HG03095 (cell line): ENCODE results near the gene MRPL43.
A peak's percentile ranks its signal among the peaks of the same experiment; 100 is the strongest.

ENCODE experiments used
- ATAC-seq: cut with Tn5 transposase; IDR thresholded peaks from one replicate; pipeline ENCODE4 v1.9.1; 2021; ENCODE audit warnings: moderate library complexity; ENCODE audit not compliant: unreplicated experiment

Gene MRPL43

GRCh38 chr10:100969187-100970075, 17.9 kb downstream of the MRPL43 start, which contains the start of gene SEMA4G:
SEMA4G (plus strand) TSS chr10:100969504; CDS start chr10:100972913, 3,409 bp downstream.
- peak; percentile 48 for ATAC-seq

- ATAC-seq = no peak
Measured at GRCh38 chr10:100968863-100969186, 18.5 kb downstream of the MRPL43 start.

DNA sequence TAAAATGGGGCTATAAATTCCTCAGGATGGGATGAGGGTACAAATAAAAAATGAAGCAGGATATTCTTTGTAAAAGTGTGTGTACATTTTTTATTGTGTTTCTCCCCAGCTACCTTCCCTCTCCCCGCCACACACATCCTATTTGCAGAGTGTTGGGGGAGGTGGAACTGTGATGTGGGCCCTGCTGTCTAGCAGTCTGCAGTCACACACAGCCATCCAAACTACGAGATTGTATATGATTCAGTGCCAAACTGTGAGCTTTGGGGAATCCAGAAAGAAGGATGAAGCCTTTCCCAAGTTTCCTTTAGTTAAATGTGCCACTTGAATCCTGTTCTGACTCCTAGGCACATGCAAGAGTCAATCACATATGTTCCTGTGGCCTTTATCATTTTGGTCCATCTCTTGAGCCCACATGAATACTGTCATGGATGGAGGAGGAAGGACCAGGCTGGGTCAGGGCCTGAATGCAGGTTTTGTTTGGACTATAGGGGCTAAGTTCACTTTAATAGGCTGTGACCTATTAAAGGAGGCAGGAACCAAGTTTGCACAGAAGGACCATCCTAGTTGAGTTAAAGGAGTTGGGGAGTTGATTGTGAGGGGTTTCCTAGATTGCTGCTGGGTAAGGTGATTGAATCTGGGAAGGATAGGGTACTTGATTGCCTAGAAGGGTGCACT, 19.1 kb downstream of the MRPL43 start:
- ATAC-seq = no peak

DNA sequence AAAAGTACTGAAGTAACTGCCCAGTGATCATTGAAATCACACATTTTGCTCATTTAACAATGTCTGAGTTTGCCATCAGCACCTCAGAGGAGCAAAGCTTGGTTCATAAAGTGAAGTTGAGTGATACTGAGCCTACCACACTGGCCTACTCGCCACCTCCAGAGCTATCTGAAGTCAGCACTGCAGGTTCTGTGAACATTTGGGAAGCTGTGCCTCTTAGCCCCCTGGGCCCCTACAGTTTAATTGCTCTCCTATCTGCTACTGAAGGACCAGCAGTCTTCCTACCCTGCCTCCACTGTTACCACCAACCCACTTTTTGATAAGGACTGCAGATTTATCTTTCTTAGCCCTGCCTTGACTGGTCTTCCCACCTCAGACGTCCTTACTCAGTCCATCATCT, 20.0 kb downstream of the MRPL43 start:
- no peak for ATAC-seq

- ATAC-seq = no peak
Measured at GRCh38 chr10:100966887-100967286, 20.4 kb downstream of the MRPL43 start.

DNA sequence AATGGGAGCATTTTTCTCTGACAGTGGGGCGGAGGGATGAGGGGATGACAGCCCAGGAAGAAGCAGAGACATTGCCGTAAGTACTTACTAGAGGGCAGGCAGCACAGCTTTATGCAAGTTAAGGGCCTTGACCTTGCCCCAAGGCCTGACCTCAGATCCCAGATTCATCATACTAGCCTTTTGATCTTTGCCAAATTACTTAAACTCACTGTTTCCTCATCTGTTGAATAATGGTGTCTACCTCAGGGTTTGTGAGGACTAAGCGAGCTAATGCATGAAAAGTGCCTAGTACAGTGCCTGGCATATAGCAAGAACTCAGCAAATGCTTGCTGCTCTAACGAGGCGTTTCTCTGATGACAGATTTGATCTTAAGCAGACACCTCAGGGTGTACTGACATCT, 21.5 kb downstream of the MRPL43 start:
- no peak for ATAC-seq

- ATAC-seq = no peak
Measured at GRCh38 chr10:100963826-100964225, 23.5 kb downstream of the MRPL43 start.

DNA sequence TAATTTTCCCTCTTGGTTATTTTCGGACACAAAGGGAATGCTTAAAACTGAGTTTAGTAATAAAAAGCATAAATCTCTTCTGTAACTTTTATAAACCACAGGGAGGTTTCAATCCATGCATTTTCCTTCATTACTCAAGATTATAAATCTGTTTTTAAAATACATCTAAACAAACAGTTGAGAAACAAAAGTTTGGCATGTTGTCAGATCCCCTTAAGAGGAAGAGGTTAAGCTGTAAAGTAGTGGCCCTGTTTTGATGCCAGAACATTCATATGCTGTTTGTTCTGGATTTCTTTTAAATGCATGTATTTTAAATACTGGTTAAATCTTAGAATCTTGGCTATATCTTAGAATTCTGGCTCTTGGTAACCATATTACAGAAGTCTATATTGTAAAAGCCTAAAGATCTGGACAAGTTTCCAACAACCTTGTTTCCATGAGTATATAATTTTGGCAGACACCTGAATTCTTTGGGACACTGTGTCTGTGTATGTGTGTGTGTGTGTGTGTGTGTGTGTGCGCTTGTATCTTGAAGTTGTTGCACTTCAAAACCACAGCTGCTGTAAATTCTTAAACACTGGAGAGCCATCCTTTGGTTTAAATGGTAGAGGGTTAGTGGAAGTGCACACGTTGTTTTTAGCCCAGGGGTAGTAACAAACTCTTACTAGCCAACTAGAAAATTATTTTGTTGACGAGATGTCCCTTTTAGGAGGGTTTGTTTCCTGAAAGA, 24.8 kb downstream of the MRPL43 start:
- no peak for ATAC-seq

DNA sequence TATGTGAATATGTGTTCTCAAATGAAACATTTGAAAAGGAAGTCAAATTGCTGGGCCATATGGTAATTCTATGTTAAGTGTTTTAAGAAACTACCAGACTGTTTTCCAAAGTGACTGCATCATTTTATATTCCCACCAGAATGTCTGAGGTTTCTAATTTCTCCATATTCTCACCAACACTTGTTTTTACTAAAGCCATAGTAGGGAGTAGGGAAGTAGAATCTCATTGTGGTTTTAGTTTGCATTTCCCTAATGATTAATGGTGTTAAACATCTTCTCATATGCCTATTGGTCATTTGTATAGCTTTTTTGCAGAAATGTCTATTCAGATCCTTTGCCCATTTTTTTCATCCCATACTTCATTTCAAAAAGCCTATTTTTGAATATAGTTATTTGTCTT, 27.0 kb downstream of the MRPL43 start:
- no peak for ATAC-seq

- no peak for ATAC-seq
Measured at GRCh38 chr10:100948916-100949315, 38.4 kb downstream of the MRPL43 start.

- no peak for ATAC-seq
Measured at GRCh38 chr10:100945754-100946153, 41.5 kb downstream of the MRPL43 start.

GRCh38 chr10:100943508-100943907, 43.8 kb downstream of the MRPL43 start:
- no peak for ATAC-seq

- no peak for ATAC-seq
Measured at GRCh38 chr10:100942229-100942628, 45.1 kb downstream of the MRPL43 start.

DNA sequence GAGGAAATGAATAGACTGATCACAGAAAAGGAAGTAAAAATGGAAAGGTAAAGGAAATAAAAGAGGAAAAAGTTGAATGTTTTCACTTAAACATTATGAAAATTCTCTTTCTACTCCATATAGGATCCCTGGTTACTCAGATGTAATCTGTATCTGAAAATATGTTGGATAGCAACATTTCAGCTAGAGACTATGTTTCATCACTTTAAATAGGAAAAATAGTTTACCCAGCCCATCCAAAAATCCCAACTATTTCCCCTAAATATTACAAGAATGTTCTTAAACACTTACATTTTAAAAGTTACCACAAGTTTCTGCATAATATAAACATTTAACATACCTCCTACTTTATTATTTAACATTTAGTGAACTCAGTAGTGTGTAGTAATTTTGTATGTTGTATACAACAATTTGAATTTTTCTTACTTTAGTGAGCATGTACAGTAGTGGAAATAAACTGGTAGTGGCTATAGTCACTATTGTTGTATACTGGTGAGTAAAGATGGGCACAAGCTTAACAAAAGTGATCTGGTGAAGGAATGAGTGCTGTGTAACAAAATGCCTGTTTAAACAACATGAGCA, 47.4 kb downstream of the MRPL43 start:
- ATAC-seq = no peak
